GM23338 (cell line): ENCODE data around the gene NHLH1.

Experiments
- CTCF ChIP-seq, 2 experiments: fragments of 200-600 bp in 1 of 2; sonication (generic) in 1 of 2; conservative IDR thresholded peaks; 2 replicates each; pipeline versions ENCODE4 v1.5.1 to v1.6.1; 2016 to 2017; ENCODE audit warnings: antibody characterized with exemption in 2 of 2, low read depth in 2 of 2, mild to moderate bottlenecking in 2 of 2, moderate library complexity in 1 of 2
- EZH2 ChIP-seq: fragments of 200-600 bp; sonication (generic); IDR thresholded peaks from one replicate; pipeline ENCODE4 v1.8.0; 2017; ENCODE audit warnings: antibody characterized with exemption, mild to moderate bottlenecking, low read depth; ENCODE audit not compliant: unreplicated experiment
- EZH2phosphoT487 ChIP-seq: fragments of 200-600 bp; sonication (generic); IDR thresholded peaks from one replicate; pipeline ENCODE4 v1.8.1; 2018; ENCODE audit warnings: antibody characterized with exemption; ENCODE audit not compliant: unreplicated experiment
- NANOG ChIP-seq: IDR thresholded peaks from 2 replicates; pipeline ENCODE4 v1.6.1; 2016; ENCODE audit warnings: antibody characterized with exemption, borderline replicate concordance
- POLR2AphosphoS5 ChIP-seq: IDR thresholded peaks from 2 replicates; pipeline ENCODE4 v1.6.1; 2016; ENCODE audit warnings: antibody characterized with exemption, low read depth
- REST ChIP-seq: IDR thresholded peaks from one replicate; pipeline ENCODE4 v1.6.1; 2018; ENCODE audit warnings: antibody characterized with exemption; ENCODE audit not compliant: unreplicated experiment
- STAT1 ChIP-seq: IDR thresholded peaks from one replicate; pipeline ENCODE4 v1.6.1; 2016; ENCODE audit warnings: antibody characterized with exemption; ENCODE audit not compliant: unreplicated experiment

GRCh38 chr1:160377585-160378206 is 10.8 kb downstream of the NHLH1 start:
- TF ChIP-seq REST (no peak), CTCF (conservative IDR thresholded peaks at IDR 0.05; ENCODE audit: low read depth in 2 of 2) (no peak), EZH2 (no peak), EZH2phosphoT487 (no peak), NANOG (no peak), STAT1 (no peak), POLR2AphosphoS5 (no peak)
